ENCODE results near the gene CEP350. TPM values are rescaled to one million over a fixed set of nuclear protein-coding genes. Genes with fewer than 3 reads are reported as not detected.

Gene CEP350
- total RNA-seq, 1 donor from 2014 or later: 42.2 TPM

- TF ChIP-seq CTCF (IDR thresholded peaks at IDR 0.05): peak; percentile 39
- Mint-ChIP-seq H3K36me3 (ENCODE audit: unreplicated experiment) (no peaks in the 10 kb centered on the region), H3K4me1 (ENCODE audit: unreplicated experiment) (peaks cover 53% of the 10 kb centered on the region), H3K4me3 (ENCODE audit: unreplicated experiment) (peak within 1 kb of the TSS; percentile 92), H3K27me3 (ENCODE audit: unreplicated experiment) (no peaks in the 10 kb centered on the region), H3K27ac (ENCODE audit: unreplicated experiment) (peak within 1 kb of the TSS; percentile 91), H3K9me3 (ENCODE audit: unreplicated experiment) (no peaks in the 10 kb centered on the region)
- peak; percentile 95 for DNase-seq (ENCODE audit: extremely low spot score, unreplicated experiment)
These were observed 199.9 kb downstream of the CEP350 start, which contains the start of gene QSOX1 for GRCh38 chr1:180154325-180155181. Gene QSOX1, plus strand, starts transcription at chr1:180154869. Its CDS starts 39 bp downstream, at chr1:180154908.

- Mint-ChIP-seq H3K4me3 (ENCODE audit: unreplicated experiment) (peak overlapping the region; percentile 92), H3K9me3 (ENCODE audit: unreplicated experiment) (no peaks in the 10 kb centered on the region), H3K4me1 (ENCODE audit: unreplicated experiment) (peaks cover 53% of the 10 kb centered on the region), H3K27me3 (ENCODE audit: unreplicated experiment) (no peaks in the 10 kb centered on the region), H3K36me3 (ENCODE audit: unreplicated experiment) (no peaks in the 10 kb centered on the region), H3K27ac (ENCODE audit: unreplicated experiment) (peak overlapping the region; percentile 81)
- DNase-seq (ENCODE audit: extremely low spot score, unreplicated experiment): peak; percentile 78
- no peak for TF ChIP-seq CTCF (IDR thresholded peaks at IDR 0.05)
These were observed 200.6 kb downstream of the CEP350 start for GRCh38 chr1:180155182-180155682.

GRCh38 chr1:180156201-180156600 lies 201.6 kb downstream of the CEP350 start:
- Mint-ChIP-seq H3K4me3 (ENCODE audit: unreplicated experiment) (peak overlapping the region; percentile 92), H3K9me3 (ENCODE audit: unreplicated experiment) (no peaks in the 10 kb centered on the region), H3K27ac (ENCODE audit: unreplicated experiment) (peak overlapping the region; percentile 81), H3K36me3 (ENCODE audit: unreplicated experiment) (no peaks in the 10 kb centered on the region), H3K4me1 (ENCODE audit: unreplicated experiment) (peaks cover 47% of the 10 kb centered on the region), H3K27me3 (ENCODE audit: unreplicated experiment) (no peaks in the 10 kb centered on the region)
- DNase-seq (ENCODE audit: extremely low spot score, unreplicated experiment): peak; percentile 48
- TF ChIP-seq CTCF (IDR thresholded peaks at IDR 0.05): no peak

GRCh38 chr1:180156631-180157091 lies 202.1 kb downstream of the CEP350 start:
- Mint-ChIP-seq H3K4me1 (ENCODE audit: unreplicated experiment) (peaks cover 42% of the 10 kb centered on the region), H3K4me3 (ENCODE audit: unreplicated experiment) (no peak overlapping the region), H3K36me3 (ENCODE audit: unreplicated experiment) (no peaks in the 10 kb centered on the region), H3K27me3 (ENCODE audit: unreplicated experiment) (no peaks in the 10 kb centered on the region), H3K27ac (ENCODE audit: unreplicated experiment) (peak overlapping the region; percentile 81), H3K9me3 (ENCODE audit: unreplicated experiment) (no peaks in the 10 kb centered on the region)
- no peak for TF ChIP-seq CTCF (IDR thresholded peaks at IDR 0.05)
- peak; percentile 2 for DNase-seq (ENCODE audit: extremely low spot score, unreplicated experiment)

- Mint-ChIP-seq H3K9me3 (ENCODE audit: unreplicated experiment) (no peaks in the 10 kb centered on the region), H3K4me1 (ENCODE audit: unreplicated experiment) (peaks cover 38% of the 10 kb centered on the region), H3K27ac (ENCODE audit: unreplicated experiment) (peak overlapping the region; percentile 58), H3K4me3 (ENCODE audit: unreplicated experiment) (no peak overlapping the region), H3K36me3 (ENCODE audit: unreplicated experiment) (no peaks in the 10 kb centered on the region), H3K27me3 (ENCODE audit: unreplicated experiment) (no peaks in the 10 kb centered on the region)
- TF ChIP-seq CTCF (IDR thresholded peaks at IDR 0.05): no peak
- peak; percentile 44 for DNase-seq (ENCODE audit: extremely low spot score, unreplicated experiment)
These were observed 202.5 kb downstream of the CEP350 start for GRCh38 chr1:180157108-180157507.

Data from osteocyte (in vitro differentiated cells).